Hypothalamus (tissue), 51 donors: ENCODE data around the gene SIRT2.
"Not testable (repeated sequence)": the region's sequence is repeated elsewhere in the genome, so short reads cannot be mapped to it uniquely, and the experiment has no call there.

Experiments
- DNase-seq, 51 donors: peaks; one replicate each; lab custom pipeline; 2025; lab: John Stamatoyannopoulos, UW

Gene SIRT2

DNA sequence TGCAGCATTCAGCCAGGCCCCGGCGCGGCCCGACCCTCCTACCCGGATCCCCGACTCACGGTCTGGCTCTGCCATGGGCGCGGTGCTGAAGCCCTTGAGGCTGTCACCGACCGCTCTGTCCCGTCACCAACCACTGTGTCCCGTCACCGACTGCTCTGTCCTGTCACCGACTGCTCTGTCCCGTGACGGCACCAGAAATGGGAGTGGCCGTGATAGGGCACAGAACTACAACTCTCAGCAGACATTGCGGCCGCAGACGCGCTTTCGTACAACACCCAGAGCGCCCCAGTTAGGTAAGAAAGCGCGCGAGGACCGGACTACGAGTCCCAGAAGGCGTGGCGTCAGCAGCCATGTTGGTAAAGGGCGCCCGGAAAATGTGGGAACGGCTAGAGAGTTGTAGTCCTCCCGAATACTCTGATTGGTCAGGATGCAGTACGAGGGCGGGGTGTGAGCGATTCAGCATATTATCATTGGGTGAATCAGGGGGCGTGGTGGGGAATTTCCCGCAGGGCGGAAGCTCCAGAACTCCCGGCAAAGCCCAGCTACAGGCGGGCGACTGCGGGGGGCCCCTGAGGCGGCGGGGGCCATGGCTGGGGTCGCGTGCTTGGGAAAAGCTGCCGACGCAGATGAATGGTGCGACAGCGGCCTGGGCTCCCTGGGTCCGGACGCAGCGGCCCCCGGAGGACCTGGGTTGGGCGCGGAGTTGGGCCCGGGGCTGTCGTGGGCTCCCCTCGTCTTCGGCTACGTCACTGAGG, at the start of gene SIRT2, which contains the start of gene NFKBIB:
Gene SIRT2, minus strand, starts transcription at position 172 of the 755 bp plus-strand sequence. Its CDS starts 97 bp downstream, at position 75.
Gene NFKBIB, plus strand, starts transcription at position 523 of the 755 bp plus-strand sequence. Its CDS starts 64 bp downstream, at position 587.
- peak; percentile 75 to 100 (median 99) for DNase-seq

DNA sequence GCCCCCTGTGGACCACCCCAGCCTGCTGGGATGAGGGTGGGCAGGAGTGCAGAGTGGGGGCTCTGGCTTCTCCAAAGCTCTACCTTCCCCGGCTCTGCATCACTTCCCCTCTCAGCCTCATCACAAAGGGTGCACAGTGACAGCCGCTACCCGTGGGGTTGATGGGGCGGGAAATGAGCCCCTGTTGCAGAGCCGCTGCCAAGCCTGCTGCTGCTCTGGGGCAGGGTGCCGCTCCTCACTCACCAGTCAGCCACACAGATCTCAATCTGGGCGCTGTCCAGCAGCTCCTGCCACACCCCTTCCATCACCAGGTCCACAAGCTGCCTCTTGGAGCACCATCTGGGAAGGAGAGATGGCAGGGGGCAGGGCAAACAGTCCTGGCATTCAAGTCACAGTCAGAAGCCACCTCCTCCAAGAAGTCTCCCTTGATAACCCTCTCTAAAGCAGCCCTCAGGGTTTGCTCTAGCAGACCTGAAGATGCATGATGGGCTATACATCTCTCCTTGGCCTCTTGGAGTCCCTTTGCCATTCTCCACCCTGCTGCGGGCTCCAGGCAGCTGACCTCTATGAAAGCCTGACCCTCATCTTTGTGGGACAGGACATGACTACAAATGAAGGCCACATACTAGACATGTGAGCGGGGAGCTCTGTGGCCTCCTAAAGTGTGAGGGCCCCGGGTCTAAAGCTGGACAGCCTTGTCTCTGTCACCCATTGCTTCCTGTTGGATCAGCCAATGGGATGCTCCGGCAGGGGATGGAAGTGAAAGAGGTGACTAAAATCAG, 47.0 kb upstream of the SIRT2 start:
- no peak for DNase-seq

DNA sequence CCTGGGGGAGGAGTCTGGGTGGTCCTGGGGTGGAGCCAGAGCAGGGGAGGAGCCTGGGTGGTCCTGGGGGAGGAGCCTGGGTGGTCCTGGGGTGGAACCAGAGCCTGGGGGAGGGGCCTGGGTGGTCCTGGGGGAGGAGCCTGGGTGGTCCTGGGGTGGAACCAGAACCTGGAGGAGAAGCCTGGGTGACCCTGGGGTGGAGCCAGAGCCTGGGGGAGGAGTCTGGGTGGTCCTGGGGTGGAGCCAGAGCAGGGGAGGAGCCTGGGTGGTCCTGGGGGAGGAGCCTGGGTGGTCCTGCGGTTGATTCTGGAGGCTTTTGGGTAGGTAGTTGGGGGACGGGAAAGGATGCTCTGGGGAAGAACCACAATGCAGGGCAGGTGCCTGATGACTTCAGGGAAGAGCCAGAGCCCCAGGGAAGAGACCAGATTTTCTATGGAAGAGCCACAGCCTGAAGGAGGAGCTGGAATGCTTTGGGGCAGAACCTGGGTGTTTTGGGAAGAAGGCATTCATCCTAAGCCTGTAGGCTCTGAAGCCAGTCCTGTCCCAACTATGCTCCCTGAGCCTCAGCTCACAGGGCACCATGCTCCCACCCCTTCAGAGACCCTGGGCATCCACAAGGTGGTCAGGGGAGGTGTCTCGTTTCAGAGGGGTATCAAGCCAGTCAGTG, 46.3 kb upstream of the SIRT2 start:
- DNase-seq: no peak

DNA sequence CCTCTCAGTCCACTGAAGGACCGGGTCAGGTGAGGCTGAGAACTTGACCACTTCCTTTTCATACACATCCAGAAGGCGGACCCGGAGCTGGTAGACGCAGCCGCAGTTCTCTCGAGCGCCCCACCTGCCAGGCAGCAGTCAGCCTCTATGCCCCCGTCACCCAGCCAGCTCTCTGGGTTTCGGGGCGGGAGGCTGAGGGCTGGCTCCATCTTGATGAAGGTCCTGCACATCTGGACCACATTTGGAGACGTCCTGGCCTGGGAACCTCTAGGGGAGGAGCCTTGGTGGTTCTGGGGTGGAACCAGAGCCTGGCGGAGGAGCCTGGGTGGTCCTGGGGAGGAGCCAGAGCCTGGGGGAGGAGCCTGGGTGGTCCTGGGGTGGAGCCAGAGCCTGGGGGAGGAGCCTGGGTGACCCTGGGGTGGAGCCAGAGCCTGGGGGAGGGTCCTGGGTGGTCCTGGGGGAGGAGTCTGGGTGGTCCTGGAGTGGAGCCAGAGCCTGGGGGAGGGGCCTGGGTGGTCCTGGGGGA, 45.6 kb upstream of the SIRT2 start:
- DNase-seq: no peak

DNA sequence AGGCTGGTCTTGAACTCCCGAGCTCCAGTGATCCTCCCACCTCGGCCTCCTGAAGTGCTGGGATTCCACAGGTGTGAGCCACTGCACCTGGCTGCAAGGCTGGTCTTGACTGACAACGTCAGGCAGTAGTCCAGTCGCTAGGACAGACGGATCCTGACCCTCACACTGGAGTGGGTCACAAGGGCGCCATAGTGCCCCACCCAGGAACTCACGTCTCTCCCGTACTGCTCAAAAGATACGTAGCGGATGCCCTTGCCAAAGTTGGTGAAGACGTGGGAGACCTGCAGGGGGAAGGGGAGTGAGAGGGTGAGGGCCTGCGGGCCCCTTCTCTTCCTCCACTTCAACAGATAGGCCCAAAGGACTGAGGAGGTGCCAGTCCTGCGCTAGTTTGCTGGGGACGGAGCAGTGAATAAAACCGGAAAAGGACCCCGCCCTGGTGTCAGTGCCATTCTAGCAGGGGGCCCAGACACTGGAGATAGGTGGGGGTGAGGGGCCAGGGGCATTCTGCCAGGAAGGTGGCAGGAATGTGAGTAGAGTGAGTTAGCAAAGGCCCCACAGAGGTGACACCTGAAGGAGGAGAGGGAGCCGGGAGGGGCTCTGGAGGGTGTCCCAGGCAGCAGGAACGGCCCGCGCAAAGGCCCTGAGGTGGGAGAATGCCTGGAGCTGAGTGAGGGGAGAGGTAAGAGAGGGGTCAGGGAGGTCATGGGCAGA, 43.2 kb upstream of the SIRT2 start:
- DNase-seq: no peak

DNA sequence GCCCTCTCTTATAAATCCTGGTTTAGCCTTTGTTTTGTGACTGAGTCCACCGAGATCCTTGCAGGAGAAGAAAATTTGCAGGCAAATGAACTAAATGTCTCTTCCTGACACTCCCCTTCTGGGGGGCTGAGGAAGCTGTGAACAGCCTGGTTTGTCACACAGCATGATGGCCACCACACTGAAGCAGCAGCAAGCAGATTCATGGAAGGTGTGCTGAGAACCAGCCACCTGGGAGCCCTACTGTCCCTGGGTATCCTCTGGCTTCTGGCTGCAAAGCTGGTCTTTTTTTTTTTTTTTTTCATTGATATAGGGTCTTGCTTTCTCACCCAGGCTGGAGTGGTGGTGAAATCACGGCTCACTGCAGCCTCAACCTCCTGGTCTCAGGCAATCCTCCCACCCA, 42.6 kb upstream of the SIRT2 start:
- DNase-seq: no peak

DNA sequence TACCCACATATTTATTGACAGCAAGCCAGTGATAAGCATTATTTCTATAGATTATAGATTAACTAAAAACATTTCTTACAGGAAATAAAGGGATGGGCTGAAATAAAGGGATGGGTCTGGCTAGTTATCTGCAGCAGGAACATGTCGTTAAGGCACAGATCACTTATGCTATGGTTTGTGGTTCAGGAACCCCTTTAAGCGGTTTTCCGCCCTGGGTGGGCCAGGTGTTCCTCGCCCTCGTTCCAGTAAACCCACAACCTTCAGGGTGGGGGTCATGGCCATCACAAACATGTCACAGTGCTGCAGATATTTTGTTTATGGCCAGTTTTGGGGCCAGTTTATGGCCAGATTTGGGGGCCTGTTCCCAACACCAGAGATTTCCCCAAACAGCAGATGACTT, 42.0 kb upstream of the SIRT2 start:
- DNase-seq: not testable (repeated sequence)

DNA sequence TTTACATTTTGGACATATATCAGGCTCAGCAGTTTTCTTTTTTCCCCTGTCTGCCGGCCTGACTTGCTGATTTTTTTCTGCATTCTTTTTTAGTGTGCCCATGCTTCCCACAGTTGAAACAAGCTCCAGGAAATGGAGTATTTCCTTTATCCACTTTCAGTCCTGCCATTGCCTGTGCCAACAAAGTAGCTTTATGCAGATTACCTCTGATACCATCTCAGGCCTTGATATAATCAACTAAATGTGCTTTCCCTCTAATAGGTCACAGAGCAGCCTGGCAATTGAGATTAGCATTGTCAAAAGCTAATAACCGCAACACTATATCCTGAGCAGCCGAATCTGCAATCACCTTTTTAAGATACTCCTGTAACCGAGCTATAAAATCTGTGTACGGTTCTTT, 40.5 kb upstream of the SIRT2 start:
- DNase-seq: no peak

DNA sequence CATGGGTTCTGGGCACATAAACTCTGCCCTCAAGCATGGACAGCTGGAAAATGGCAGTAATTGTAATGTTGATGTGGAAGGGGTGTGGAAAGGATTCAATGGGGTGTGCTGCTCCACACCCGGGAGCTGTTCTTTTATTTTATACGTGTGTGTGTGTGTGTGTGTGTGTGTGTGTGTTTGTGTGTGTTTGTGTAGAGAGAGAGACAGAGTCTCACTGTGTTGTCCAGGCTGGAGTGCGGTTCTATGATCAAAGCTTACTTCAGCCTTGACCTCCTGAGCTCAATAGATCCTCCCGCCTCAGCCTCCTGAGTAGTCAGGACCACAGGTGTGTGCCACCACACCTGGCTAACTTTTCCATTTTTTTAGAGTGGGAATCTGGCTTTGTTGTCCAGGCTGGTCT, 34.1 kb upstream of the SIRT2 start:
- DNase-seq: no peak

DNA sequence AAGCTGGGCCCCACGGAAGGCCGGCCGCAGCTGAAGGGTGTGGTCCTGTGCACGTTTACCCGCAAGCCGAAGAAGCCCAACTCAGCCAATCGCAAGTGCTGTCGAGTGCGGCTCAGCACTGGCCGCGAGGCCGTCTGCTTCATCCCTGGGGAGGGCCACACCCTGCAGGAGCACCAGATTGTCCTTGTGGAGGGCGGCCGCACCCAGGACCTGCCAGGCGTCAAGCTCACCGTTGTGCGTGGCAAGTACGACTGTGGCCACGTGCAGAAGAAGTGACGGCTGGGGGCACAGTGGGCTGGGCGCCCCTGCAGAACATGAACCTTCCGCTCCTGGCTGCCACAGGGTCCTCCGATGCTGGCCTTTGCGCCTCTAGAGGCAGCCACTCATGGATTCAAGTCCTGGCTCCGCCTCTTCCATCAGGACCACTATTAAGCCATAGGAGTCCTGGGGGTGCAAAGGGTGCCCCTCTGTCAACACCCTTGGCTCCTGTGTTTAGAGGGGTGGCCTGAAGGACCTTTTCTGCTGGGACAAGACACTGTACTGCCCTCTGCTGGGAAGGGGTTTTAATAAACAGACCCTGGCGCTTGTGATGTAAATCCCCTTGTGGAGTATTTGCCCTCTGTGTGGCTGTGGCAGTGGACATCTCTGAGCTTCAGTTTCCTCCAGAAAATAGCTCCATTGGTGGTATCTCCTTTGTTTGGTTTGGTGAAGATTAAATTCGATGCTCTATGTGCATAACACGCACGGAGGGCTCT, 33.2 kb upstream of the SIRT2 start:
- peak in 1 of 51 donors; percentile 3 for DNase-seq

DNA sequence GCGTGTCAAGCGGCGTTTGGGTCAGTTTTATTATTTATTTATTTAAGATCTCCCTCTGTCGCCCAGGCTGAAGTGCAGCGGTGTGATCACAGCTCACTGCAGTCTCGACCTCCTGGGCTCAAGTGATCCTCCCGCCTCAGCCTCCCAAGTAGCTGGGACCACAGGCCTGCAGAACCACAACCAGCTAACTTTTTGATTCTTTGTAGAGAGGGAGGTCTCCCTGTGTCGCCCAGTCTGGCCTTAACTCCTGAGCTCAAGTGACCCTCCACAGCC, 32.0 kb upstream of the SIRT2 start:
- DNase-seq: no peak

DNA sequence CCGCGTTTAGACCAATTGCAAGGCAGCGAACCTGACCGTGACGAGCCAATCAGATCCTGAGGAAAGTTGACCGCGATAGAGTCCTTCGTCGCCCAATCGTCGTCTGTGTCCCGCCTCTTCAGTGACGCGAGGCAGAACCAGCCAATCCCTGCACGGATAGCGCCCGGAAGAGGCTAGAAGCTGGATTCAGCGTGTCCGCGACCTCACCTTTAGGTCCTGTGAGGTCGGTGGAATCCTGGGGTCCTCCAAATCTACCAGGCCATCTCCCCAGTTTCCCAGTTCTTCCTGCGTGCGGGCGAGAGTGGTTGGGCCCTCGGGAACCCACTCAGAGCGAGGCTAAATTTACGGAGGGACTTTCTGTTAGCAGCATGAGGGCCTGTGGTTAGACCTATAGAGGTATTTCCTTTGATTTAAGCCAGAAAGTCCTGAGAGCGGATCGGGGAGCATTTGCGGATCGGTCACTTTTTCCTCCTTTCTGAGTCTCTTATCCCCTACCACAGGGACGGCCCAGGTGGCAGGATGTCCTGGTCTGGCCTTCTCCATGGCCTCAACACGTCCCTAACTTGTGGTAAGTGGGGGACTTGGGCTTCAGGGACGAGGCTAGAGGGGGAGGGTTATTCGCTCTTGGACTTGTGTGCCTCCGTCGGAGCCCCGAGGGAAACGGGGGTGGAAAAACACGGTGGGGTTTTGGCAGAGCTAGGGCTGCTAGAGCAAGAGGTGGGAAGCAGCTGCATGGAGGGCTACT, 31.5 kb upstream of the SIRT2 start, which contains the start of gene MRPS12:
Gene MRPS12, plus strand, starts transcription at position 169 of the 745 bp plus-strand sequence. Its CDS starts 351 bp downstream, at position 520.
- DNase-seq: peak in 40 of 51 donors; percentile 94 to 99 (median 98)

DNA sequence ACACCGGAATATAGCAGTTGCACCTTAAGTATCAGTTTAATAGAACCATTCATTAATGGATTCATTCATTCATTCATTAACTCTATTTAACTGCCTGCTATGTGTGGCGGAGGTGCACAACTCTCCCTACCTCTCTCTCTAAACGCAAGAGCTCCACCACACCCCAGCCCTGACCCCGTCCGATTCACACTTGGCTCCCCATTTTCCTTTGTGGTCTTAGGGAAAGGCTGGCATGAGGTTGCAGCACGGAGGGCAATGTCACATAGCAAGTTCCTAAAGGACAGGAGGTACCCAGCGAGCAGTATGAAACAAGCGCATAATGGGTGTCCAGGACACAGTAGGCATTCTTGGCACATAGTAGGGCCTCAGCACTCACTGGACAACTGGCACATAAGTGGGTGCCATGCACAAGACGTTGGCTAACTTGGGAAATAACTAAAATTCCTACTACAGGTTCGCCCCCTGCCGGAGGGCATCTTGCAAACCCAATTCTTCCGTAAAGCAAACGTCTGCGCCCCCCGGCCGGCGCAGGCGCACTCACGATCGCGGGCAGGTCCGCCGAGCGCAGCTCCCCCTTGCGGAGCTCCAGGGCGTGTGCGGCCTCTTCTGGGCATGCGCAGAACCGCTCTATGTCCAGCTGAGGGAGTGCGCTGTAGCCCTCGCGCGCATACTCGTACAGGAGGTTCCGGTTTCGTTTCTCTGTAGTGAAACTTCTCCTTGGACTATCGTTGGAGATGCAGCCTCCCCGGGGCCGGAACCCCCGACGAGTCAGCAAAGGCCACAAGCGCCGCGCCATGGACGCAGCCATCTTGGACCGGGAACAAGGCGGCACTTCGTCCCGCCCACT, 30.7 kb upstream of the SIRT2 start, which contains the start of gene SARS2:
Gene SARS2, minus strand, starts transcription at position 835 of the 847 bp plus-strand sequence. Its CDS starts 27 bp downstream, at position 808.
- DNase-seq: peak; percentile 82 to 100 (median 95)

DNA sequence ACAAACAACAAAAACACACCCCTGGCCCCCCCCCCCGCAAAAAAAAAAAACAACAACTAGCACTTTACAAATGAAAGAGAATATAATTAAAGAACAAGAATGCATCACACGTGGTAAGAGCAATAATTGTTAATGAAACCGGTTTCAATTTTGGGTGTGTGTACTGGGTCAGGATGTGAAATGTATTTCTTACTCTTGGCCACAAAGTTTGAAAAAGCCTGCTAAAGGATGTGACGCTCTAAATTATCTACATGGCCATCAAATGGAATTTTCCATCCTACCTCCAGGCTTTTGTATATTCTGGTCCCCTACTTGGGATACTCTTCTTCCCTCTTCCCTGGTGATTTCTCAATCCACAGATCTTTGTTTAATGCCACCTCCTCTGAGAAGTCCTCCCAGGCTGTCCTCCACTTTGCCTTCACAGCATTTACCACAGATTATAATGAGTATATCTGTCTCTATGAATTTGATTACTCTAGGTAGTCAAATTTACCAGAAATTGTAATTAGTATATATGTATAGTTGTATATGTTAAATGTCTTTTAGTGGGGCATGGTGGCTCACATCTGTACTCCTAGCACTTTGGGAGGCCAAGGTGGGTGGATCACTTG, 29.1 kb upstream of the SIRT2 start:
- no peak for DNase-seq

DNA sequence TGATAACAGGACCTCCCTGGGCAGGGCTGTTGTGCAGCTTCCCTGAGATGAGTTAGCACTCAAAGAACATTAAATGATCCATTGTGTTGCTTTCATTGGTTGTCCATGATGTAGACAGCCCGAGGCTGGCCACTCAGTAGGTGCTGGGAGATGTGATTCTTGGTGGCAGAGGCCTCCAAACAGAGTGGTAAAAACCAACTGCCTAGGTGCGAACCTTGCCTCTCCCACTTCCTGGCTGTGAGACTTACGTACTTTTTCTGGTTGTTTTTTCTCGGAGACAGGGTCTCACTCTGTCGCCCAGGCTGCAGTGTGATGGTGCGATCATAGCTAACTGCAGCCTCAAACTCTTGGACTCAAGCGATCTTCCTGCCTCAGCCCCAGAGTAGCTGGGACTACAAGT, 25.0 kb upstream of the SIRT2 start:
- DNase-seq: no peak

DNA sequence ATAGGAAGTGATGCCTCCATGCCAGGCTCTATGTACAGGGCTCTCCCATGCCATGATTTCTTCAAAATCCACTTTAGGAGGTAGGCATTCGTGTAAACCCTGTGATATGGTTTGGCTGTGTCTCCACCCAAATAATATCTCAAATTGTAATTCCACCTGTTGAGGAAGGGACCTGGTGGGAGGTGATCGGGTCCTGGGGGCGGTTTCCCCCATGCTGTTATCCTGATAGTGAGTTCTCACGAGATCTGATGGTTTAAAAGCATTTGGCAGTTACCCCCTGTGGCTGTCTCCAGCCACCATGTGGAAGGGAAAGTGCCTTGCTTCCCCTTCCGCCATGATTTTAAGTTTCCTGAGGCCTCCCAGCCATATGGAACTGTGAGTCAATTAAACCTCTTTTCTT, 23.1 kb upstream of the SIRT2 start:
- DNase-seq: no peak
